Measurements from ENCODE around the gene ROBO1.

ROBO1 gene

DNA sequence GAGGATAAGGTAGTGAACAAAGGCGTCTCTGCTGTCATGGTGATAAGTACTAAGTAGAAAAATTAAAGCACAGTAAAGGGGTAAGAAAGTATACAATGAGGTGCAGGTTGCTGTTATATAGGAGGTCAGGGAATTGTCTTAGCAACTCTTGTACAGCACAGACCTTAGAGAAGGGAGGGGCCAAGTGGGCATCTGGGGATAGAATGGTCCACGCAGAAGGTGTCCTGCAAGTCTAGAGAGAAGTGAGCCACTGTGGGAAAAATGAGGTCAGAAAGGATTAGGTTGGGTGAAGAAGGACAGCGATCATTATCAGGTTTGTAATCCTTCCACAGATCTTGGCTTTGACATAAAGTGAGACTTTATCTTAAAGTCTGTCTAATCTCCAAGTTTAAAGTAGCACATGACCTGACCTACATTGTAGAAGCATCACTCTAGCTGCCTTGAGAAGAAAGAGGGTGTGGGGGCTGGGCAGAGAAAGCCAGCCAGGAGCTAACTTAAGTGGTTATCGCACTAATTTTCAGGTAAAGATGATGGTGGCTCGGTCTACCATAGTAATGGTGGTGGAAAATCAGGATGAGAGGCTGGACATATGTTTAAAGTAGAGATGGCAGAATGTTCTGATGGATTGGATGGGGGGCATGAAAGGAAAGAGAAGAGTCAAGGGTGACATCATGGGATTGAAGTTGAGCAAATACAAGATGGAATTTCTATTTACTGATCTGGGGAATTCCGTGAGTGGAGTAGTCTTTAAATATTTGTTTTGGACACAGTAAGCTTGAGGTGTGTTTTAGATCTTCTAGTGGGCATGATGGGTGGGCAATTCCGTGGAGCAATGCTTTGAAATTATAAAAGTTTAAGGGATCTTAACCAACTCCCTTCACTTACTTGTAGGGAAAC lies 919.2 kb downstream of the ROBO1 start:
- Histone ChIP-seq H3K27me3 (ENCODE audit: insufficient read depth, low read depth) (no peaks in the 10 kb centered on the region), H3K4me1 (ENCODE audit: low read depth, poor library complexity, severe bottlenecking) (peaks cover 10% of the 10 kb centered on the region), H3K9ac (no peak overlapping the region), H2AFZ (ENCODE audit: low read depth) (no peak overlapping the region), H3K36me3 (ENCODE audit: insufficient read depth) (no peaks in the 10 kb centered on the region), H3K79me2 (ENCODE audit: insufficient read depth, low read depth) (no peaks in the 10 kb centered on the region), H4K20me1 (ENCODE audit: insufficient read depth) (no peaks in the 10 kb centered on the region), H3K27ac (no peak overlapping the region), H3K4me2 (no peak overlapping the region), H3K4me3 (IDR thresholded peaks at IDR 0.05; ENCODE audit: insufficient read depth, low read depth, low read length) (no peak overlapping the region)
- TF ChIP-seq, protein P1, sequence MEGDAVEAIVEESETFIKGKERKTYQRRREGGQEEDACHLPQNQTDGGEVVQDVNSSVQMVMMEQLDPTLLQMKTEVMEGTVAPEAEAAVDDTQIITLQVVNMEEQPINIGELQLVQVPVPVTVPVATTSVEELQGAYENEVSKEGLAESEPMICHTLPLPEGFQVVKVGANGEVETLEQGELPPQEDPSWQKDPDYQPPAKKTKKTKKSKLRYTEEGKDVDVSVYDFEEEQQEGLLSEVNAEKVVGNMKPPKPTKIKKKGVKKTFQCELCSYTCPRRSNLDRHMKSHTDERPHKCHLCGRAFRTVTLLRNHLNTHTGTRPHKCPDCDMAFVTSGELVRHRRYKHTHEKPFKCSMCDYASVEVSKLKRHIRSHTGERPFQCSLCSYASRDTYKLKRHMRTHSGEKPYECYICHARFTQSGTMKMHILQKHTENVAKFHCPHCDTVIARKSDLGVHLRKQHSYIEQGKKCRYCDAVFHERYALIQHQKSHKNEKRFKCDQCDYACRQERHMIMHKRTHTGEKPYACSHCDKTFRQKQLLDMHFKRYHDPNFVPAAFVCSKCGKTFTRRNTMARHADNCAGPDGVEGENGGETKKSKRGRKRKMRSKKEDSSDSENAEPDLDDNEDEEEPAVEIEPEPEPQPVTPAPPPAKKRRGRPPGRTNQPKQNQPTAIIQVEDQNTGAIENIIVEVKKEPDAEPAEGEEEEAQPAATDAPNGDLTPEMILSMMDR (conservative IDR thresholded peaks at IDR 0.05; ENCODE audit: low read depth, low read length): no peak

DNA sequence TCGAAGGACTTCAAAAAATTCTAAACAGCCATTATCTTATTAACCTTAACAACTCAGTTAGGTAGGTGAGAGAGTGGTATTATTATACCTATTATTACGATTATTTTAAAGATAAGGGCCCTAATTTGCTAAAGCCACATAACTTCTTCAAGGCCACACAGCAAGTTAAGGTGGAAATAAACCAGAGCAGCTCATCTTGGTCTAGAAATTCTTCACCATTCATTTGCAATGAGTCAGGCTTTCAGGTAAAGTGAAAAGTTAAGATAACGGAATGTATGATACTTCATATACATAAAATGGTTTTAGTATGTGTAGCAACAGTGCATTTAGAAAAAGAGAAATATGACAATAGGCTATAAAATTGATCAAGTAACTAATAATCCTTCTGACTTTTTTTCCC lies 920.2 kb downstream of the ROBO1 start:
- Histone ChIP-seq H3K27ac (no peak overlapping the region), H3K79me2 (ENCODE audit: insufficient read depth, low read depth) (no peaks in the 10 kb centered on the region), H3K4me1 (ENCODE audit: low read depth, poor library complexity, severe bottlenecking) (peaks cover 10% of the 10 kb centered on the region), H3K36me3 (ENCODE audit: insufficient read depth) (no peaks in the 10 kb centered on the region), H3K9ac (no peak overlapping the region), H3K27me3 (ENCODE audit: insufficient read depth, low read depth) (no peaks in the 10 kb centered on the region), H3K4me2 (no peak overlapping the region), H3K4me3 (IDR thresholded peaks at IDR 0.05; ENCODE audit: insufficient read depth, low read depth, low read length) (no peak overlapping the region), H2AFZ (ENCODE audit: low read depth) (no peak overlapping the region), H4K20me1 (ENCODE audit: insufficient read depth) (no peaks in the 10 kb centered on the region)
- TF ChIP-seq, protein P1 (conservative IDR thresholded peaks at IDR 0.05; ENCODE audit: low read depth, low read length): no peak

DNA sequence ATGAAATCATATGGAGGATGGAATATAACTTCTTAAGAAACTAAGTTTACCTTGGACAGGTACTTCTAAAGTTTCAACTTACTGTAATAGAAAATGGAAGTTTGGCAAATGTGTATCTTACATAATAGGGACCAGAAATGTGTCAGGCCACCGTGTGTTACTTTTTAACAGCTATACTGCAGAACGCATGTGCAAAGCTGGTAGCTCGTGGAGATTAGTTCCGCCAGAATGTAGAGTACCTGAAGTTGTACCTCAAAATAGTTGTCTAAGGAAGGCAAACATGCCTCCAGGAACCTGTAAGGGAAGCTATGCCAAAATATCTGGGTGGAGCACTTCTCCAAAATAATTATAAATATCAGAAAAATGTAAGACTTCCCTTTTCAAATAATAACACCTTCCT lies 920.6 kb downstream of the ROBO1 start:
- H4K20me1 ChIP-seq (ENCODE audit: insufficient read depth): no peaks in the 10 kb centered on the region
- no peaks in the 10 kb centered on the region for H3K79me2 ChIP-seq (ENCODE audit: insufficient read depth, low read depth)
- no peak overlapping the region for H3K4me3 ChIP-seq (IDR thresholded peaks at IDR 0.05; ENCODE audit: insufficient read depth, low read depth, low read length)
- H2AFZ ChIP-seq (ENCODE audit: low read depth): no peak overlapping the region
- TF ChIP-seq, protein P1 (conservative IDR thresholded peaks at IDR 0.05; ENCODE audit: low read depth, low read length): no peak
- no peak overlapping the region for H3K4me2 ChIP-seq
- peaks cover 10% of the 10 kb centered on the region for H3K4me1 ChIP-seq (ENCODE audit: low read depth, poor library complexity, severe bottlenecking)
- no peaks in the 10 kb centered on the region for H3K36me3 ChIP-seq (ENCODE audit: insufficient read depth)
- no peak overlapping the region for H3K9ac ChIP-seq
- H3K27ac ChIP-seq: no peak overlapping the region
- no peaks in the 10 kb centered on the region for H3K27me3 ChIP-seq (ENCODE audit: insufficient read depth, low read depth)

DNA sequence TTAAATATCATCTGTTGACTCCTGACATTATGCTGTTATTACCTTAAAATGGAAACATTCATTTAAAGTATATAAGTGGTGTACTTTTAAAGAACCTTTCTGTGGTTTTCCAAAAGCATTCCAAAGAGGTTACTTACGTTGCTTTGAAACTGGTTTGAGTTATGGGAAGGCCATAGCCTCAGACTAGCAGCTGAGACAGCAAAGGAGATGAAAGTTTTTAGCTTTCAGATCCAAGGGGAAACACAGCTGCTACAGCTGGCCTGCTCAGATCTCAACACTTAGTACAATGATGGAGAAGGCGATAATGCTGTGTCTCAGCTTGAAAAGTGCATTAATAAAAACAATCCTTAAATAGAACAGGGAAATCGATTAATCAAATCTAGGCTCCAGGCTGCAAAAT lies 921.1 kb downstream of the ROBO1 start:
- Histone ChIP-seq H2AFZ (ENCODE audit: low read depth) (no peak overlapping the region), H3K27ac (no peak overlapping the region), H3K4me3 (IDR thresholded peaks at IDR 0.05; ENCODE audit: insufficient read depth, low read depth, low read length) (no peak overlapping the region), H4K20me1 (ENCODE audit: insufficient read depth) (no peaks in the 10 kb centered on the region), H3K4me2 (no peak overlapping the region), H3K27me3 (ENCODE audit: insufficient read depth, low read depth) (no peaks in the 10 kb centered on the region), H3K9ac (no peak overlapping the region), H3K79me2 (ENCODE audit: insufficient read depth, low read depth) (no peaks in the 10 kb centered on the region), H3K36me3 (ENCODE audit: insufficient read depth) (no peaks in the 10 kb centered on the region), H3K4me1 (ENCODE audit: low read depth, poor library complexity, severe bottlenecking) (peaks cover 10% of the 10 kb centered on the region)
- TF ChIP-seq, protein P1 (conservative IDR thresholded peaks at IDR 0.05; ENCODE audit: low read depth, low read length): no peak
